GM21360 (cell line): ENCODE data around the gene DCPS.
A peak's percentile ranks its signal among the peaks of the same experiment; 100 is the strongest.

Experiments used
- ATAC-seq: cut with Tn5 transposase; IDR thresholded peaks from one replicate; pipeline ENCODE4 v1.9.1; 2021; ENCODE audit warnings: mild to moderate bottlenecking, moderate library complexity; ENCODE audit not compliant: unreplicated experiment

The DCPS gene

GRCh38 chr11:126327281-126328000 lies 23.6 kb downstream of the DCPS start:
- no peak for ATAC-seq

- no peak for ATAC-seq
Measured at GRCh38 chr11:126328001-126328390, 24.1 kb downstream of the DCPS start.

- ATAC-seq = no peak
Measured at GRCh38 chr11:126328444-126328843, 24.6 kb downstream of the DCPS start.

GRCh38 chr11:126328938-126329643 lies 25.2 kb downstream of the DCPS start:
- ATAC-seq = no peak

GRCh38 chr11:126329644-126330211 lies 25.9 kb downstream of the DCPS start:
- no peak for ATAC-seq

GRCh38 chr11:126331286-126331685 lies 27.4 kb downstream of the DCPS start:
- no peak for ATAC-seq

- no peak for ATAC-seq
Measured at GRCh38 chr11:126332221-126332711, 28.4 kb downstream of the DCPS start.

GRCh38 chr11:126333142-126333541 lies 29.3 kb downstream of the DCPS start:
- ATAC-seq = no peak

- no peak for ATAC-seq
Measured at GRCh38 chr11:126334659-126335462, 31.0 kb downstream of the DCPS start.

GRCh38 chr11:126335463-126335760 lies 31.6 kb downstream of the DCPS start:
- no peak for ATAC-seq

GRCh38 chr11:126336138-126336541 lies 32.3 kb downstream of the DCPS start:
- no peak for ATAC-seq

- no peak for ATAC-seq
Measured at GRCh38 chr11:126336671-126337101, 32.8 kb downstream of the DCPS start.

- ATAC-seq = no peak
Measured at GRCh38 chr11:126337126-126337473, 33.2 kb downstream of the DCPS start.

GRCh38 chr11:126337474-126338241 lies 33.8 kb downstream of the DCPS start:
- no peak for ATAC-seq

- ATAC-seq = no peak
Measured at GRCh38 chr11:126338346-126339055, 34.6 kb downstream of the DCPS start.

GRCh38 chr11:126339073-126339862 lies 35.4 kb downstream of the DCPS start:
- ATAC-seq = no peak

- no peak for ATAC-seq
Measured at GRCh38 chr11:126339863-126340434, 36.1 kb downstream of the DCPS start.

- ATAC-seq = peak; percentile 59
Measured at GRCh38 chr11:126340960-126341606, 37.2 kb downstream of the DCPS start.
